ENCODE results near the gene TXNIP. TPM values are rescaled to one million over a fixed set of nuclear protein-coding genes. Genes with fewer than 3 reads are reported as not detected.
"Not testable (repeated sequence)": the region's sequence is repeated elsewhere in the genome, so short reads cannot be mapped to it uniquely, and the experiment has no call there.

The TXNIP gene
- total RNA-seq, 3 donors from 2014 or later (not counting 1 experiment from before 2014, with no cell fraction given): 984 to 1,724 (median 1,422) TPM

DNA sequence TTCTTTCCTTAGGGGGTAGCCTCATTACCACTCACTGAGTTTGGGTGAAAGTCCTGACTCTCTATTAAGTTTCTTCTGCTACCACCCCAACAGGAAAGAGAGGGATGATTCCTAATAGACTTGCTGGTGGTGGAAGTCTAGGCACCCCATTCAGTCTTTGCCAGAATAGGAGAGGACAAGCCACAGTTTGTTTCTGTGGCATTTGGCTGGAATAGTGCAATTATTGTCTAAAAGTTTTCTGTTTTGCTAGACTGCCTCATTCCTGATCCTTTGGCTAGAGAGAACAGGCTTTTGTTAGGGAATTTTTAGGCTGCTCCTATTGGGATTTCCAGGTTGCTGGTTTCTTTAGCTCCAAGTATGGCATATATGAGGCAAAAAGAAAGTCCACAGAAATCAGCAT is 35.1 kb upstream of the TXNIP start:
- no peak overlapping the region for H3K4me3 ChIP-seq (ENCODE audit: low read length)
- Mint-ChIP-seq H3K4me1 (peaks cover 17 to 21% of the 10 kb centered on the region in 2 donors), H3K27ac (no peak overlapping the region), H3K9me3 (no peaks in the 10 kb centered on the region), H3K27me3 (ENCODE audit: low read depth in 2 of 2) (peaks cover 0 to 11% of the 10 kb centered on the region in 2 donors), H3K4me3 (no peak overlapping the region), H3K36me3 (no peaks in the 10 kb centered on the region)
- intact Hi-C loops (cut with micrococcal nuclease): no loop called here
- no peaks in the 10 kb centered on the region for H3K9me3 ChIP-seq (ENCODE audit: control insufficient read depth, insufficient read depth, low read length)
- TF ChIP-seq, protein P1, sequence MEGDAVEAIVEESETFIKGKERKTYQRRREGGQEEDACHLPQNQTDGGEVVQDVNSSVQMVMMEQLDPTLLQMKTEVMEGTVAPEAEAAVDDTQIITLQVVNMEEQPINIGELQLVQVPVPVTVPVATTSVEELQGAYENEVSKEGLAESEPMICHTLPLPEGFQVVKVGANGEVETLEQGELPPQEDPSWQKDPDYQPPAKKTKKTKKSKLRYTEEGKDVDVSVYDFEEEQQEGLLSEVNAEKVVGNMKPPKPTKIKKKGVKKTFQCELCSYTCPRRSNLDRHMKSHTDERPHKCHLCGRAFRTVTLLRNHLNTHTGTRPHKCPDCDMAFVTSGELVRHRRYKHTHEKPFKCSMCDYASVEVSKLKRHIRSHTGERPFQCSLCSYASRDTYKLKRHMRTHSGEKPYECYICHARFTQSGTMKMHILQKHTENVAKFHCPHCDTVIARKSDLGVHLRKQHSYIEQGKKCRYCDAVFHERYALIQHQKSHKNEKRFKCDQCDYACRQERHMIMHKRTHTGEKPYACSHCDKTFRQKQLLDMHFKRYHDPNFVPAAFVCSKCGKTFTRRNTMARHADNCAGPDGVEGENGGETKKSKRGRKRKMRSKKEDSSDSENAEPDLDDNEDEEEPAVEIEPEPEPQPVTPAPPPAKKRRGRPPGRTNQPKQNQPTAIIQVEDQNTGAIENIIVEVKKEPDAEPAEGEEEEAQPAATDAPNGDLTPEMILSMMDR (IDR thresholded peaks at IDR 0.05): no peak
- H3K27me3 ChIP-seq (ENCODE audit: control insufficient read depth, insufficient read depth, low read length): no peaks in the 10 kb centered on the region
- no peak overlapping the region for H3K27ac ChIP-seq (ENCODE audit: low read length)
- no peaks in the 10 kb centered on the region for H3K36me3 ChIP-seq (ENCODE audit: control insufficient read depth, insufficient read depth, low read length)
- H3K4me1 ChIP-seq (ENCODE audit: control insufficient read depth, insufficient read depth, low read length): peaks cover 13% of the 10 kb centered on the region
- ATAC-seq: no peak
- DNase-seq: no peak

DNA sequence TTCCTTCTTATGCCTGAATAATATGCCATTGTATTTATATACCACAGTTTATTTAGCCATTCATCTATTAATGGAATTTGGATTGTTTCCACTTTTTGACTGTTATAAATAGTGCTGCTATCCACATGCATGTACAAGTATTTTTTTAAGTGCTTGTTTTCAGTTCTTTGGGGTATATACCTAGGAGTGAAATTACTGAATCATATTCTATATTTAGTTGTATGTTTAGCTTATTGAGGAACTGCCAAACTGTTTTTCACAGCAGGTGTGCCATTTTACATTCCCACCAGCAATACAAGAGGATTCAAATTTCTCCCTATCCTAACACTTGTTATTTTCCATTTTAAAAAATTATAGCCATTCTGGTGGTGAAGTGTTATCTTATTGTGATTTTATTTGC is 32.7 kb upstream of the TXNIP start:
- Histone ChIP-seq H3K36me3 (ENCODE audit: control insufficient read depth, insufficient read depth, low read length) (no peaks in the 10 kb centered on the region), H3K27me3 (ENCODE audit: control insufficient read depth, insufficient read depth, low read length) (peaks cover 2% of the 10 kb centered on the region), H3K9me3 (ENCODE audit: control insufficient read depth, insufficient read depth, low read length) (no peaks in the 10 kb centered on the region), H3K4me3 (ENCODE audit: low read length) (no peak overlapping the region), H3K27ac (ENCODE audit: low read length) (no peak overlapping the region), H3K4me1 (ENCODE audit: control insufficient read depth, insufficient read depth, low read length) (no peaks in the 10 kb centered on the region)
- intact Hi-C loops (cut with micrococcal nuclease): no loop called here
- peaks cover 8 to 14% of the 10 kb centered on the region in 2 donors for H3K27me3 Mint-ChIP-seq (ENCODE audit: low read depth in 2 of 2)
- DNase-seq: no peak
- TF ChIP-seq, protein P1 (IDR thresholded peaks at IDR 0.05): no peak
- no peak overlapping the region for H3K4me3 Mint-ChIP-seq
- H3K4me1 Mint-ChIP-seq: peaks cover 0 to 4% of the 10 kb centered on the region in 2 donors
- ATAC-seq: no peak
- H3K9me3 Mint-ChIP-seq: no peaks in the 10 kb centered on the region
- no peaks in the 10 kb centered on the region for H3K36me3 Mint-ChIP-seq
- H3K27ac Mint-ChIP-seq: no peak overlapping the region

GRCh38 chr1:146026650-146027049 is 30.3 kb upstream of the TXNIP start:
- H3K4me1 Mint-ChIP-seq; H3K36me3 ChIP-seq (ENCODE audit: control insufficient read depth, insufficient read depth, low read length); H3K27me3 ChIP-seq (ENCODE audit: control insufficient read depth, insufficient read depth, low read length); H3K27ac ChIP-seq (ENCODE audit: low read length); H3K4me1 ChIP-seq (ENCODE audit: control insufficient read depth, insufficient read depth, low read length); ATAC-seq; H3K9me3 ChIP-seq (ENCODE audit: control insufficient read depth, insufficient read depth, low read length); H3K27ac Mint-ChIP-seq; DNase-seq; intact Hi-C loops (cut with micrococcal nuclease); H3K4me3 ChIP-seq (ENCODE audit: low read length); H3K9me3 Mint-ChIP-seq; H3K36me3 Mint-ChIP-seq; H3K4me3 Mint-ChIP-seq: not testable (repeated sequence)
- WGBS (ENCODE audit: insufficient coverage): 93% methylated on average over 1 of the region's 1 CpG
- H3K27me3 Mint-ChIP-seq (ENCODE audit: low read depth in 2 of 2): peaks cover 9 to 19% of the 10 kb centered on the region in 2 donors

DNA sequence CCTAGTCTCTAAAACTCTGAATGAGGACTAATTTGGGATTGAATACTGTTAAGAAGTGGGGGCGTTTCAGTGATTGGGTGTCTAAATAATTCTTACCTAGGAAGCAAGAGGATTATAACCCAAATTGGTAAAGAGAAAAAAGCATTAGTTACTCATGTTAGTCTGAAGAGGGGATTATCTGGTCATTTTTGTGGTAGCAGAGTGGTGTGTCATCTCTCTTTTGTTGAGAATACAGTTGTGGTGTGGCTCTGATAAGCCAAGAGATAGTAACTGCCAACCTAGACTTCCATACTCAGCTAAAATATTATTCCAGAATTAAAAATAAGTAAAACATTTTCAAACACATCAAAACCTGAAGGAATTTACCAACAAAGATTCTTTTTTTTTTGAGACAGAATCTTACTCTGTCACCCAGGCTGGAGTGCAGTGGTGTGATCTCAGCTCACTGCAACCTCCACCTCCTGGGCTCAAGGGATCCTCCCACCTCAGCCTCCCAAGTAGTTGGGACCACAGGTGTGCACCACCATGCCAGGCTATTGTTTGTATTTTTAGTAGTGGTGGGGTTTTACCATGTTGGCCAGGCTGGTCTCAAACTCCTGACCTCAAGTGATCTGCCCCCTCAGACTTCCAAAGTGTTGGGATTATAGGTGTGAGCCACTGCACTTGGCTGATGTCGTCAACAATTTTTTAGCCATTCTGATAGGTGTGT is 29.6 kb upstream of the TXNIP start:
- H3K36me3 ChIP-seq (ENCODE audit: control insufficient read depth, insufficient read depth, low read length); H3K9me3 ChIP-seq (ENCODE audit: control insufficient read depth, insufficient read depth, low read length); H3K27ac ChIP-seq (ENCODE audit: low read length); H3K4me3 ChIP-seq (ENCODE audit: low read length); H3K27ac Mint-ChIP-seq; H3K4me3 Mint-ChIP-seq; H3K4me1 Mint-ChIP-seq; intact Hi-C loops (cut with micrococcal nuclease); DNase-seq; H3K4me1 ChIP-seq (ENCODE audit: control insufficient read depth, insufficient read depth, low read length); ATAC-seq; H3K27me3 ChIP-seq (ENCODE audit: control insufficient read depth, insufficient read depth, low read length); H3K9me3 Mint-ChIP-seq; H3K36me3 Mint-ChIP-seq: not testable (repeated sequence)
- WGBS (ENCODE audit: insufficient coverage): 90% methylated on average over 2 of the region's 2 CpGs
- peaks cover 15 to 23% of the 10 kb centered on the region in 2 donors for H3K27me3 Mint-ChIP-seq (ENCODE audit: low read depth in 2 of 2)

Measured in natural killer cell (primary cell).